ENCODE measurements around the gene SH3PXD2A. TPM values are rescaled to one million over a fixed set of nuclear protein-coding genes. Genes with fewer than 3 reads are reported as not detected.

Gene SH3PXD2A
- total RNA-seq, 4 donors from 2014 or later, result 6.2 to 16.8 (median 11.4) TPM

DNA sequence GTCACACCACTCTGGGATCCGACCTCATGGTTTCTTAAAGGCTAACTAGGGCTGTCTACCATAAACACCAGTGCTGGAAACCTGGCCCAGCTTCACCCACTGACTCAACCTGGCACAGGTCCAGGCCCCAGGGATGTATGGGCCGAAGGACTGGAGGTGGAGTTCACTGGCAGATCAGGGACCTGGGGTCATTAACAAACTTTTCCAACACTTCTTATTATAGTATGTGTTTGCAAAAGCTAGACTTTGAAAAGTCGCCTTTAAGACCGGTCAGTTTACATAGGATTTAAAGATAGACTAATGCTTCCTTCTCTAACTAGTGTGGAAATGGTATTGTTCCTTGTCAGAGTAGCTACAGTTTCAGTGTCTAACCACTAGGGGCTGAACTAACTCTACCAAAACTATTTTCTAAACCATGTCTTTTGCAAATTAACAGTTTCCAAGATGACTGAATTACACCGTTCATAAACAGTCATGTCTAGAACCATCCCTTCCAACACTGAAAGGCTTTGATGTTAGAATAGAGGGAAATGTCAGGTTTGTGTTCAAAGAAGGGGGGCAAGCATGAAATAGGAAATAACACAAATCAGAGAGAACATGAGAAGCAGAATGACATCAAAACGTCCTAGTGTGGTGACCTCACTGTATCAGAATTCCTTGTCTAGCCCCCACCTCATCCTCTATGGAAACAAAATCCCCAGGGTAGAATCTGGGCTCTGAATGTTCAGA is 32.9 kb upstream of the SH3PXD2A start:
- intact Hi-C loops (cut with DNase I; ENCODE audit: low total_unique reads), result loop anchor here (1.0 to 5.0 kb wide), 5 partner anchors 31 to 459 kb away; partner anchors contain the start of genes SLK and STN1
- no peak overlapping the region for H3K4me3 ChIP-seq
- H3K4me1 ChIP-seq, result peaks cover 18 to 28% of the 10 kb centered on the region in 2 donors
- TF ChIP-seq, protein P1, sequence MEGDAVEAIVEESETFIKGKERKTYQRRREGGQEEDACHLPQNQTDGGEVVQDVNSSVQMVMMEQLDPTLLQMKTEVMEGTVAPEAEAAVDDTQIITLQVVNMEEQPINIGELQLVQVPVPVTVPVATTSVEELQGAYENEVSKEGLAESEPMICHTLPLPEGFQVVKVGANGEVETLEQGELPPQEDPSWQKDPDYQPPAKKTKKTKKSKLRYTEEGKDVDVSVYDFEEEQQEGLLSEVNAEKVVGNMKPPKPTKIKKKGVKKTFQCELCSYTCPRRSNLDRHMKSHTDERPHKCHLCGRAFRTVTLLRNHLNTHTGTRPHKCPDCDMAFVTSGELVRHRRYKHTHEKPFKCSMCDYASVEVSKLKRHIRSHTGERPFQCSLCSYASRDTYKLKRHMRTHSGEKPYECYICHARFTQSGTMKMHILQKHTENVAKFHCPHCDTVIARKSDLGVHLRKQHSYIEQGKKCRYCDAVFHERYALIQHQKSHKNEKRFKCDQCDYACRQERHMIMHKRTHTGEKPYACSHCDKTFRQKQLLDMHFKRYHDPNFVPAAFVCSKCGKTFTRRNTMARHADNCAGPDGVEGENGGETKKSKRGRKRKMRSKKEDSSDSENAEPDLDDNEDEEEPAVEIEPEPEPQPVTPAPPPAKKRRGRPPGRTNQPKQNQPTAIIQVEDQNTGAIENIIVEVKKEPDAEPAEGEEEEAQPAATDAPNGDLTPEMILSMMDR (IDR thresholded peaks at IDR 0.05 in 4 of 5, conservative IDR thresholded peaks at IDR 0.05 in 1 of 5), result peak; percentile 81 to 96 (median 83)
- TF ChIP-seq POLR2A (IDR thresholded peaks at IDR 0.05), result no peak
- in situ Hi-C loops (cut with MboI; ENCODE audit: low sequenced_read_pairs in 4 of 4), result loop anchor here in 3 of 4 donors (10.0 to 25.0 kb wide), 4 partner anchors 99 to 324 kb away; partner anchors contain the start of gene SFR1 (in 1 of the 3)
- ATAC-seq (peak; percentile 86 to 89), DNase-seq (peak; percentile 73 to 86)
- no peaks in the 10 kb centered on the region for H3K9me3 ChIP-seq
- H3K27me3 ChIP-seq, result no peaks in the 10 kb centered on the region
- peak overlapping the region; percentile 78 to 86 (median 82) for H3K27ac ChIP-seq
- peaks cover 0 to 14% of the 10 kb centered on the region in 2 donors for H3K36me3 ChIP-seq

DNA sequence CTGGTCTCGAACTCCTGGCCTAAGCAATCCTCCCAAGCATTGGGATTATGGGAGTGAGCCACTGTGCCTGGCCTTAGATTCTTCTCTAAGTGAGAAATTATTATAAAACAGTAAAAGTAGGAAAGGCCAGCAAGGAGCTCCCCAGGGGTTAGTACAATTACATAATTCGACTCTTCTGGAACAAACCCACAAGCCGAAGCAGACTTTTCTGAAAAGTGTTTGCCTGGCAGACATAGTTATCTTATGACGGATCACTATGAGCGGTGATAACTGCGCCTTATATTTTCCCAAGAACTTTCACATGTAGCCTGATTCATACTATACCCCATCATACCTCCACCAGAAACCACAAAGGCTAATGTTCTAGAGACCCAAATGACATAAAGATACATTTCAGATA is 30.2 kb upstream of the SH3PXD2A start:
- intact Hi-C loops (cut with DNase I; ENCODE audit: low total_unique reads), result loop anchor here (5.0 kb wide), 1 partner anchor 462 kb away; no protein-coding TSS in a partner anchor
- Histone ChIP-seq H3K27ac (peak overlapping the region in 2 of 4 donors; percentile 10 to 84), H3K4me3 (no peak overlapping the region), H3K4me1 (peaks cover 23 to 39% of the 10 kb centered on the region in 2 donors), H3K9me3 (no peaks in the 10 kb centered on the region), H3K27me3 (no peaks in the 10 kb centered on the region), H3K36me3 (peaks cover 0 to 22% of the 10 kb centered on the region in 2 donors)
- DNase-seq, result no peak
- in situ Hi-C loops (cut with MboI; ENCODE audit: low sequenced_read_pairs in 4 of 4), result loop anchor here in 3 of 4 donors (10.0 to 25.0 kb wide), 4 partner anchors 102 to 327 kb away; partner anchors contain the start of gene SFR1 (in 1 of the 3)
- no peak for ATAC-seq
- no peak for TF ChIP-seq POLR2A (IDR thresholded peaks at IDR 0.05)
- TF ChIP-seq, protein P1 (IDR thresholded peaks at IDR 0.05 in 4 of 5, conservative IDR thresholded peaks at IDR 0.05 in 1 of 5), result no peak

DNA sequence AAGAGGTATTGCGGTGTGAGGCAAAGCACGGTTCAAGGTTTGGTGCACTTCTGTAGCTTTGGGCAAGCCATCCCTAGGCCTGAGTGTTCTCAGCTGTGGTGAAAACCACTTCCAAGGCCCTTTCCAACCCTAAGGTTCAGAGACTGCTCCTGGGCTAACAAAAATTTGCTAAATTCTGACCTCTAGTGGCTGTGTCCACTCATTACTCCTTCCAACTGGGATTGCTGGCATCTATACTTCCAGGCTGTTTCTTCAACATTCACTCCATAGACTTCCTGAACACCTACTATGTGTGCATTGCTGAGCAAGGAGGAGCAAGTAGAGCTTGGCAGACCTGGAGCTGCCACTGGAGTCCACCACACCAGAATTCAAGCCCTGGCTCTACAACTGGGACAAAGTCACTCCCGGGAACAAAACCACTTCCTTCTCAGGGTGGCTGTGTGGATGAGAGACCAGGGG is 29.3 kb upstream of the SH3PXD2A start:
- no peak for DNase-seq
- Histone ChIP-seq H3K4me1 (peaks cover 28 to 44% of the 10 kb centered on the region in 2 donors), H3K9me3 (no peaks in the 10 kb centered on the region), H3K4me3 (no peak overlapping the region), H3K27ac (peak overlapping the region in 1 of 4 donors; percentile 1), H3K27me3 (no peaks in the 10 kb centered on the region), H3K36me3 (peaks cover 0 to 26% of the 10 kb centered on the region in 2 donors)
- intact Hi-C loops (cut with DNase I; ENCODE audit: low total_unique reads), result loop anchor here (5.0 kb wide), 1 partner anchor 463 kb away; no protein-coding TSS in a partner anchor
- in situ Hi-C loops (cut with MboI; ENCODE audit: low sequenced_read_pairs in 4 of 4), result loop anchor here in 3 of 4 donors (10.0 to 25.0 kb wide), 4 partner anchors 103 to 328 kb away; partner anchors contain the start of gene SFR1 (in 1 of the 3)
- peak in 1 of 2 donors; percentile 42 for ATAC-seq
- TF ChIP-seq, protein P1 (IDR thresholded peaks at IDR 0.05 in 4 of 5, conservative IDR thresholded peaks at IDR 0.05 in 1 of 5), result peak; percentile 46 to 77 (median 69)
- no peak for TF ChIP-seq POLR2A (IDR thresholded peaks at IDR 0.05)

DNA sequence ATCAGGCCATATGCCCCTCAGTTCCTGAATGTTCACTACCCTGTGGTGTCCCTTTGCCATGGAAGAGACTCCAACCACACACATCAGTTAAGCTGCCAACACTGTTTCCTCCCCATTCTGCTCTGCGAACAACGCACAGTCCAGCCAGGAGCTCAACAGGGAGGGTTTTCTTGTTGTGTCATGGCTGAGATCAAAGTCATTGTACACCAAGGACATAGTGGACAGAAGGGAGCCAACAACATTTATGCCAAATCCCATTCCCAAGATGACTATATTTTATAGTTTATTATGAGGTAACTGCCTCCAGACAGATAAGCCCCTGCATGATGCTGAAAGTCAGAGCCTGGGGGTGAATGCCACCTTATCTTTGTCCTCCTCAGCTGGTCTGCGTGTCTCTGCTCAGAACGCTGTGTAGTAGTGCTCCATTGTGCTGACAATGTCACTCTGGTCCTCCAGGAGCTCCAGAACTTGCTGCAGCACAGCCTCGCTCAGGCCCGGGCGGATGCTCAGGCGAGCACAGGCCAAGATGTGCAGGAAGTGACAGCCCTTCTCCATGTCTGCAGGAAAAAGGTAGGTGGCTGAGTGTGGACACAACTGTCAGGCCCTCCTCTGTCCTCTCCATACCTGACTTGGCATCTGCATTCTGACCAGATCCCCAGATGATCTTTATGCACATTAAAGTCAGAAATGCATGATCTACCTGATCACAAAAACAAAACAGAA is 27.1 kb upstream of the SH3PXD2A start:
- no peak for DNase-seq
- H3K27ac ChIP-seq, result peak overlapping the region; percentile 27 to 77 (median 54)
- peak in 1 of 2 donors; percentile 10 for ATAC-seq
- no peaks in the 10 kb centered on the region for H3K27me3 ChIP-seq
- TF ChIP-seq POLR2A (IDR thresholded peaks at IDR 0.05), result no peak
- TF ChIP-seq, protein P1 (IDR thresholded peaks at IDR 0.05 in 4 of 5, conservative IDR thresholded peaks at IDR 0.05 in 1 of 5), result no peak
- H3K4me3 ChIP-seq, result no peak overlapping the region
- intact Hi-C loops (cut with DNase I; ENCODE audit: low total_unique reads), result no loop called here
- in situ Hi-C loops (cut with MboI; ENCODE audit: low sequenced_read_pairs in 4 of 4), result loop anchor here in 3 of 4 donors (10.0 to 25.0 kb wide), 4 partner anchors 105 to 330 kb away; partner anchors contain the start of gene SFR1 (in 1 of the 3)
- no peaks in the 10 kb centered on the region for H3K9me3 ChIP-seq
- H3K4me1 ChIP-seq, result peaks cover 12 to 27% of the 10 kb centered on the region in 2 donors
- H3K36me3 ChIP-seq, result peaks cover 0 to 44% of the 10 kb centered on the region in 2 donors

All from gastrocnemius medialis (tissue), 4 donors.